Activated CD4-positive, alpha-beta T cell treated with anti-CD3 and anti-CD28 coated beads for 1 hour (primary cell): ENCODE data around the gene ACAD9.
"Not testable (repeated sequence)": the region's sequence is repeated elsewhere in the genome, so short reads cannot be mapped to it uniquely, and the experiment has no call there.

Source experiments
- DNase-seq: peaks from one replicate; pipeline ENCODE4 v3.0.0-alpha.2; 2020

The ACAD9 gene

GRCh38 chr3:128863560-128863959 lies 15.9 kb upstream of the ACAD9 start:
- DNase-seq, result no peak

GRCh38 chr3:128864351-128864811 lies 15.0 kb upstream of the ACAD9 start:
- no peak for DNase-seq

DNA sequence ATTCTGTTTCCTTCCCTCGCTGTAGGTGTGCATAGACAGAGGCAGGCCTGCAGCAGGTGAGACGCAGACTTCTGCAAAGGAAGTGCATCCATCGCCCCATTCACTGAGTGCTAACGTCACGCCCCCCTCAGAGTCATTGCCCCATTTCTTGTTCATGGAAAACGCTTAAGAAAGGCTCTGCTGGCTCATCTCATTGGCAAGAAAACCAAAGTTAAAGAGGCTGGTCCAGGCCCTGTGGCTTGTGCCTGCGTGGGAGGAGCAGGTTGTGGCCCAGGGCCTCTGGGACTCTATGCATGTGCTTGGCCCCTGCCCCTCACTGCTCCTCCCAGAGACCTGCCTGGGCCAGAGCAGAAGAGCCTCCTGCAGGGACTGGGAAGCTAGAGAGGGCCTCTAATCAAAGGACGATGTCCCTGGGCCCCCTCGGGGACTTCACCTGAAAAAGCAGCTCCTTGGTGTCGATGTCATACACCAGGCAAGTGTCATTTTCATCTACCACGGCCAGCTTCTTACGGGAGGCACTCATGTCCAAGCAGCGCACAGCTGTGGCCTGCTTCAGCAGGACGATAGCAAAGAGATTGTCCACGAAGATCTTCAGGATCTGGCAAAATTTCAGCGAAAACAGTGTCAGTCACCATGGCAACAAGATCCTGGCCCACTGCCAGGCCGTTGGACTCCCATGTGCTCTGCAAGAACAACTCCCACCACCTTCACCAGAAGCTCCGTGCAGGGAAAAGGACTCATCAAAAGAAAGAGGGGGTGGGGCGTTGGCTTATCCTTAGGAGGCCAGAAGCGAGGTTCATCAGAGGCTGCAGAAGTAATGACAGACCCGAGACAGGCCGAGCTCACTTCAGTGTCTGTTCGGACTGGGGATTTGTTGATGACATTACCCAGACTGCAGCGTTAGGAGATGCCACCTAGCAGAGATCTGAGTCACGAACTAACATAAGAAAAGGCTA lies 14.3 kb upstream of the ACAD9 start:
- not testable (repeated sequence) for DNase-seq

- no peak for DNase-seq
Observed at GRCh38 chr3:128867200-128868125, 12.0 kb upstream of the ACAD9 start.

DNA sequence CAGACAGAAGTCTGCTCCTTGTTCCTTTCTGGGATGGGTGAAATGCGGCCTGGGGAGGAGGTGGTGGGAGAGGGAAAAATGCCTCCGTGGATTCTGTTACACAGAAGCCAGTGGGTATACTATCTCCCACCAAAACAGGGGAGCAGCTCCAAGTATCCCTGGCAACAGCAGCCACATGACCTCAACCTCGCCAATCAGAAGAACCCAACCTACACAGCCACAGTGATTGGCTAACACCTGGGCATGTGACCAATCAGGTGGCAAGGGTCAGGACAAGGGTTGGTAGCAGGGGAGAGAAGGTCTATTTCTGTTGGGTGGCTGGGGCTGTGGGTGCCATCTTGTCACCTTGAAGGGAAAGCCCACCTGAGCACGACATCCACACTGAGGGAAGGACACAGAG lies 9.1 kb upstream of the ACAD9 start:
- no peak for DNase-seq

DNA sequence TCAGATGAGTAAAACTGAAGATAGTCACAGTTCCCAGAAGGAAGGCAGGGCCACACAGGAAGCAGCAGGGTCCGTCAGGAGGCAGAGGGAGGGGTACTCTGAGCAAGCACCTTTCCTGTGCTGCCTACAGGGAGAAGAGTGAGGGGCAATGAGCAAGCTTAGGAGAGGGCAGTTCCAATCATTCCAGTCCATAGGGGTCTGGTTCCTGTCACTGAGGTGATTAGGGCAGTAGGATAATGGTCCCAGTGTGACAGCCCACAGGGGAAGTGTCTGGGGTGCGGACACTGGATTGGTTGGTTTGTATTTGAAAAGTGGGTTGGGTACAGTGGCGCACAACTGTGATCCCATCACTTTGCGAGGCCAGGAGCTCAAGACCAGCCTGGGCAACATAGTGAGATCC lies 7.1 kb upstream of the ACAD9 start:
- no peak for DNase-seq

DNA sequence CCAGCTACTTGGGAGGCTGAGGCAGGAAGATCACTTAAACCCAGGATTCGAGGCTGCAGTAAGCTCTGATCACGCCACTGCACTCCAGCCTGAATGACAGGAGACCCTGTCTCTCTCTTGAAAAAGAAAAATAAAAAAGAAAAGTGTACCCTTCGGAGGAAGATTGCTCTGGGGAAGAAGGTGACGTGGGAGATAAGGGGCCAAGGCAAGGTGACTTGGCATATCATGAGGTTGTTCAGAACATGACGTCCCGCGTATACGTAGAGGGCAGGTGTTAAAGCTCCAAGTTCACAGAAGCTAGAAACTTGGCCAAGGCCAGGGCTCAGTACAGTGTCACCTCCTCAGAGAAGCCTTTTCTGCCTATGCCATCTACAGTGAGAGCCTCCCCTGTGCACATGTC lies 6.7 kb upstream of the ACAD9 start:
- no peak for DNase-seq

- no peak for DNase-seq
Observed at GRCh38 chr3:128873244-128874022, 6.0 kb upstream of the ACAD9 start.

- DNase-seq, result no peak
Observed at GRCh38 chr3:128874481-128875180, 4.8 kb upstream of the ACAD9 start.

DNA sequence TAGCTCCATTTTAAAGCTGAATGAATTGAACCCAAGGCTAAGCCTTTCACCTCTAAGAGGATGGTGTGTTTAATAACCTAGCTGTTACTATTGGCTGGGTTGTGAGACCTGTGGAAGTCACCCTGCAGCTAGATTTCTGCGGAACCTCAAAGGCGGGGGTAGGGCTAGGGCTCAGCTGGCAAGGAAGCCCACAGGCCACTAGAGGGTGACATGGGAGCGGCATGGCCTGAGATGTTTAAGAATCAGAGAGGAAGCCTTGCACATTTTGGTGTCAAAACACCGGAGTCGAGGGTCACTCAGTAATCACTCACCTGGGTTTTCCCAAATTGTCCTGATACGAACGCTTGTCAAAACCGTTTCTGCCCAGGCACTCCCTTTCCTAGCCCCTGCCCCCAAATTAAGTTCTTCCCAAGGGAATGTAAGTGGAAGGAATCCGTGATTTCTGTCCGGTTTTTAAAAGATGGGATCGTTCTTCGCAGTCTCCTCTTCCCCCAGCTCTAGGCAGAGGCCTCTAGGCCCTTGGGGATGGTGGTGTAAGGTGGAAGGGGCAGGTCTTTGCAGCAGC lies 3.8 kb upstream of the ACAD9 start:
- peak; percentile 52 for DNase-seq

DNA sequence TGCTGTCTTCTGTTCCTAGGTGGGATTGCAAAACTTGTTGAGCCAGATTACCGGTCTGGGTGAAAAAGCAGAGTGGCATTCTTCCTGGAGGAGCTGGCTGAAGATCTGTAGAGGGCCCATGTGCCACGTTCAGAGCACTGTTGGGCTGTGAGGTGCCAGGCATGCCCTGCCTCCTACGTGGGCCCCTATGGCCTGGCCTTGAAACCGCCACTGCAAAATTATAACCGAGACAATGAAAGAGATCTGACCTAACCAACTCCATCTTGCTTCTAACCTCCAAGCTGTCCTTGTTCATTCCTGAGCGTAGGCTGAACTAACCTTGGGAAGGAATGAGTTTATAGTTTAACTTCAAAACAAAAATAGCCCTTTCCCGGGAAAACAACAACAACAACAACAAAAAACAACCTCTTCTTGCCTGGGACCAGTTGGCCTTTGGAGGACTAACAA lies 1.4 kb upstream of the ACAD9 start:
- DNase-seq, result no peak

DNA sequence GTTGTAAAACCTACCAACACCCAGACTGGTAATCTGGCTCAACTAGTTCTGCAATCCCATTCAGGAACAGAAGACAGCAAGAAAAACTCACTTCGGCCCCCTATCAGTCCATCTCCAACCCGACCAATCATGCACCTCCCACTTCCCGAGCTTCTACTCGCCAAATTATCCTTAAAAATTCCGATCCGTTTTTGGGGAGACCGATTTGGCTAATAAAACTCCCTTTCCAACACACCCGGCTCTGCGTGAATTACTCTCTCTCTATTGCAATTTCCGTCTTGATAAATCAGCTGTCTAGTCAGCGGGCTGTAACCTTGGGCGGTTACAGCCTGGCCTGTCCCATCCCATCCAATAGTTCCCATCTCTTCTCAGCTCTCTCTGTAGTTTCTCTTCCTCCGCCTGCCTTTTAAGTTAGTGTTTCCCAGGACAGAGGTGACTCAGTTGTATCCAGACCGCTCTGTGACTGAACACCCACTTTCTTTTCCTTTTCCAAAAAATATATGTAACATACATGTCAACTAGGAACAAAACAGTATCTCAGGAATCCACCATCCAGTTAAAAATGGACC lies 780 bp upstream of the ACAD9 start:
- DNase-seq, result no peak

GRCh38 chr3:128879991-128880390 lies 571 bp downstream of the ACAD9 start:
- no peak for DNase-seq

DNA sequence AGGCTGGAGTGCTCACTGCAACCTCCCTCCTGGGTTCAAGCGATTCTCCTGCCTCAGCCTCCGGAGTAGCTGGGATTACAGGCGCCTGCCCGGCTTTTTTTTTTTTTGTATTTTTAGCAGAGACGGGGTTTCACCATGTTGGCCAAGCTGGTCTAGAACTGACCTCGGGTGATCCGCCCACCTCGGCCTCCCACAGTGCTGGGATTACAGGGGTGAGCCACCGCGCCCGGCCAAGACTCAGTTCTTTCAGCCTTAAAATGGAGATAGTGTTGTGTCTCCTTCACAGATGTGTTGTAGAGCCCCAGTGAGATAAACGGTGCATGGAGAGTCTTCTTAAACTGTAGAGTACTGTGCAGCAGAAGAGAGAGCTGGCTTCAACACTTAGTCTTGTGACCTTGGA lies 1.0 kb downstream of the ACAD9 start:
- DNase-seq, result not testable (repeated sequence)

DNA sequence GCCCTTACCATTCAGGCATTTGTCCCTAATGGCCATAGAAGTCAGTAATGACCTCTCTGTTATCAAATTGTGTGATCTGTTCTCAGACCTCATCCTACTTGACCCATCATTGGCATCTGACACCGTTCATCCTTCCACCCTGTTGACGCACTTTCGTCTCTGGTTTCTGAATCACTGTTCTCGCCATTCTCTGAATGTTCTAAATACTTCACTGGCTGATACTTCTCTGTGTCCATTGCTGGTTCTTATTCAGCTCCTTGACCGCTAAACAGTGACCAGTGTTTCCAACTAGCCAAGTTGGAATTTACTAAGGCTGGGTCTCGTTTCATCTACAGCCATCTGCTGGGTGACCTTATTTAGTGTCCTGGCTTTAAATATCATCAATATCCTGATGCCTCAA lies 2.2 kb downstream of the ACAD9 start:
- DNase-seq, result no peak

DNA sequence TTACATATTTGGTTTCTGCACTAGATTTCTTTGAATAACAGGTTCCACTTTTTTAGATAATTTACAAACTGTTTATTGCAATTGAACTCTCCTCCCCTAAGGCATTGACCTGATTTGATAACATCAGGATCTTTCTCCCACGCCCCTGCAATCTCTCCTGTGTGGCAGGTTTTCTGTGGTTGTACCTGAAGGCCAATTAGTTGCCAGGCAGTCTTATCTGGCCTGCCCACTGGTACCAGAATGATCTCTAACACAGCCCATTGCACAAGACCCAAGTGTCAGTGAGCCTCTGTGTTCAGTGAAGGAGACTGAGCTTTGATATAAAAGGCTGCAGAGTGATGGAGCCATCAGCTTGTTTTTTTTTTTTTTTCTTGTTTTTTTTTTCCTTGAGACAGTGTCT lies 3.3 kb downstream of the ACAD9 start:
- no peak for DNase-seq

GRCh38 chr3:128884992-128885391 lies 5.6 kb downstream of the ACAD9 start:
- no peak for DNase-seq

GRCh38 chr3:128889139-128889894 lies 9.9 kb downstream of the ACAD9 start:
- DNase-seq, result no peak

DNA sequence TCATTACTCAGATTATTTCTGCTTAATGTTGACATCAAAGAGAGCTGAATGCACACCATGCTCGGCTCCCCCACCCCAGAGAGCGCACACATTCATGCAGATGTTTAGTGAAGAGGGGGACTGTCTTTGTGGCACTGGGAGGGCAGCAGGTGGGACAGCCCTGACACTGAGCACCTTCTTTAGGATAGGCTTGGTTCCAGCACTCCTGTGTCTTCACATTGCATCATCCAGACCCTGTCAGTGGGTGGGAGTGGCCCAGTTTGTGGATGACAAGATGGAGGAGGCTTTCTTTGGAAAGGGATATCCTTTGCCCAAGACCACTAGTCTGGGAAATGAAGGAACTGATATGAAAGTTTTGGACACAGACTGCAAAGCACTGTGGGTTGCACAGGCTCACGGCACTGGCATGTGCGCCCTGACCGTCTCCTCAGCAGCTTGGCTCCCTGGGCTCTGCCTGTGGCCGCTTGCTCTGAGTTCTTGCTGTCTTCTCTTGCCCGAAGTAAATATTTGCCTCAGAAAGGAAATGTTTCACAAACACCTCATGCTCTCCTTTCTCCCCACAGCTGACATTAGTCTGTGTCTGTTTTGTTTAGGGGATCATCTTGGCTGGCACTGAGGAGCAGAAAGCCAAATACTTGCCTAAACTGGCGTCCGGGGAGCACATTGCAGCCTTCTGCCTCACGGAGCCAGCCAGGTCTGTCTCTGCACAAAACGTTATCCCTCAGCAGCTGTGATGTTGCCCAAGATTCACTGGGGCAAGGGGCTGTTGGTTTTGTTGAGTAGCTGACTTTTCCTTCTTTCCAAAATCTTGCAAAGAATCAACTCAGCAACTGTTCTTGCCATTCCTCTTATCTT lies 16.6 kb downstream of the ACAD9 start:
- DNase-seq, result no peak

DNA sequence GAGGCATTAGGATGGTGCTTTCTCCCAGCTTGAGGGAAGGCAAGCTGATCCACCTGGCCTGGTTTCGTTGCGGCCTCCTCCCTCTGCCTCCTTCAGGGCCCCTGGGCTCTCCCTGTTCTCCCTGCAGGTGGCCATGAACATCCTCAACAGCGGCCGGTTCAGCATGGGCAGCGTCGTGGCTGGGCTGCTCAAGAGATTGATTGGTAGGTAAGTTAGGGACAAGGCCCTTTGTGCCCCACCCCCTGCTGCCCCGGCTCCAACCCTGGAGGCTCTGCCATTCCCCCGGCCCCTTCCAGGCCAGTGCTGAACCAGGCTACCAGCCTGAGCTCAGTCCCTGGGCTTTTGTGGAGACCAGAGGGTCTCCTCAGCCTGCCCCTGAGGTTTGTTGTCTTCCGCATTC lies 23.0 kb downstream of the ACAD9 start:
- DNase-seq, result no peak
